DND-41 (cell line): ENCODE data around the gene SPARC.

Experiments
- EZH2 ChIP-seq: IDR thresholded peaks from 3 replicates; pipeline ENCODE4 v1.6.1; 2012; ENCODE audit warnings: borderline replicate concordance, low read depth, mild to moderate bottlenecking, moderate library complexity, low read length, inconsistent platforms; ENCODE audit not compliant: severe bottlenecking
- TF ChIP-seq, protein P1 (sequence below): IDR thresholded peaks from 2 replicates; pipeline ENCODE4 v1.5.1; 2012; ENCODE audit warnings: borderline replicate concordance, low read length, moderate library complexity, mild to moderate bottlenecking; ENCODE audit not compliant: poor library complexity, severe bottlenecking; ENCODE audit errors: extremely low read depth

DNA sequence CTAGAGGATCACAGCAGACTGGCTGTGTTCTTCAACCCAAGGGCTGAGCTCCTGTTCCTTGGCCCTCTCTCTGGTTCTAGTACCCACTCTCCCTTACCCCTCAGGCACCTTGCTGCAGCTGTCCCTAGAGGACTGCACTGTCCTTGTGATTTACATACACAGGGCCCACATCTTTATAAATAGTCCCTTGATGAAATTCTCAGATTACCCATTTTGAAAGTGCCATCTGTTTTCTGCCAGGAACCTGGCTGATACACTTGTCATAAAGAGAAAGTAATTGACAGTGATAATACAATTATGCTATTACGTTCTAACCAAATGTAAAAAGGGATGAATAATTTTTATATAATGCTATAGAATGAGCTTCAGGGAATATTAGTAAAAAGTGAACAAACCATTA is 16.5 kb upstream of the SPARC start:
- TF ChIP-seq, protein P1, sequence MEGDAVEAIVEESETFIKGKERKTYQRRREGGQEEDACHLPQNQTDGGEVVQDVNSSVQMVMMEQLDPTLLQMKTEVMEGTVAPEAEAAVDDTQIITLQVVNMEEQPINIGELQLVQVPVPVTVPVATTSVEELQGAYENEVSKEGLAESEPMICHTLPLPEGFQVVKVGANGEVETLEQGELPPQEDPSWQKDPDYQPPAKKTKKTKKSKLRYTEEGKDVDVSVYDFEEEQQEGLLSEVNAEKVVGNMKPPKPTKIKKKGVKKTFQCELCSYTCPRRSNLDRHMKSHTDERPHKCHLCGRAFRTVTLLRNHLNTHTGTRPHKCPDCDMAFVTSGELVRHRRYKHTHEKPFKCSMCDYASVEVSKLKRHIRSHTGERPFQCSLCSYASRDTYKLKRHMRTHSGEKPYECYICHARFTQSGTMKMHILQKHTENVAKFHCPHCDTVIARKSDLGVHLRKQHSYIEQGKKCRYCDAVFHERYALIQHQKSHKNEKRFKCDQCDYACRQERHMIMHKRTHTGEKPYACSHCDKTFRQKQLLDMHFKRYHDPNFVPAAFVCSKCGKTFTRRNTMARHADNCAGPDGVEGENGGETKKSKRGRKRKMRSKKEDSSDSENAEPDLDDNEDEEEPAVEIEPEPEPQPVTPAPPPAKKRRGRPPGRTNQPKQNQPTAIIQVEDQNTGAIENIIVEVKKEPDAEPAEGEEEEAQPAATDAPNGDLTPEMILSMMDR: no peak
- TF ChIP-seq EZH2: no peak
